Mucosa of descending colon (tissue), 3 donors: ENCODE measurements around the gene KCND2. TPM values are rescaled to one million over a fixed set of nuclear protein-coding genes. Genes with fewer than 3 reads are reported as not detected.

ENCODE experiments used
- ATAC-seq: fragments of 200-7000 bp; cut with Tn5 transposase; one replicate; pipeline ENCODE4 v1.9.1; 2020; ENCODE audit warnings: mild to moderate bottlenecking, moderate library complexity
- DNase-seq, 3 donors: peaks; one replicate each; pipeline ENCODE4 v3.0.0-alpha.2; 2020
- H3K36me3 ChIP-seq: fragments of 200-600 bp; one replicate; pipeline ENCODE4 v1.8.0; 2021; ENCODE audit warnings: low read depth, mild to moderate bottlenecking
- H3K4me1 ChIP-seq: fragments of 200-600 bp; one replicate; pipeline ENCODE4 v1.8.0; 2021; ENCODE audit warnings: low read depth, mild to moderate bottlenecking
- H3K4me3 ChIP-seq: fragments of 200-600 bp; one replicate; pipeline ENCODE4 v1.8.0; 2021; ENCODE audit warnings: mild to moderate bottlenecking
- H3K9me3 ChIP-seq: fragments of 200-600 bp; one replicate; pipeline ENCODE4 v1.8.0; 2021; ENCODE audit warnings: mild to moderate bottlenecking
- intact Hi-C, 2 donors: fragments of 100-400 bp; cut with DNase I in 1 of 2; cut with micrococcal nuclease in 1 of 2; formaldehyde crosslinking; loops; one replicate each; pipeline versions ENCODE4 v1.11.0 to v1.11.1; 2022; cut with DNase I, micrococcal nuclease
- total RNA-seq, 3 donors: library from RNA; stranded (reverse); fragmentation: NEBNext Ultra II Directional in 2 of 3; extraction: Animal tissue kit (Norgen Biotek cat#: 25700) in 2 of 3; gene quantifications; one replicate each; pipeline versions ENCODE4 v1.2.1 to v1.2.4, GENCODE V29; 2021 to 2023
- TF ChIP-seq, protein P1 (sequence below): fragments of 200-600 bp; IDR thresholded peaks from one replicate; pipeline ENCODE4 v1.8.0; 2022; ENCODE audit warnings: antibody characterized with exemption, mild to moderate bottlenecking
- donor health status: DM: no; HTN: no; CAD: no; lungs with moderate emphysema.
- donor health status: DM: no; HTN: no; CAD: no.
- donor health status: DM: no; HTN: yes; CAD: no.

KCND2 gene
- total RNA-seq, 3 donors from 2014 or later = 0.09 to 0.98 (median 0.41) TPM

DNA sequence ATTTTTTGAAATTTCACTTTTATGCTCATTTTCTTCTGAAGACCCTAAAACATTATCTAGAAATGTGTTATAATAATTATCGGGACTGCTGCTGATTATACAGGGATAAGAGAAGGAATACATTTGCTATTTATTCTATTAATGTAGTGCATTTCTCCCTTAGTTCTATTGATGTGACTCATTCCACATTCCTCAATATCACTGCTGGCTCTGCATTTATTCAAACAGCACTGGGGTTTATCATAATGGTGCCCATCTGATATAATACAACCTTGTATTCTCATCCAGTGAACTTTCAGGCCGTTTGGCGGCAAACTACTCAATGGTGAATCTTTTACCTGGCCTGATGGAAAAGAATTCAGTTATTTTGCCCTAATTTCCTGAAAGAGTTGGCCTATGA, 7.8 kb downstream of the KCND2 start:
- ATAC-seq = no peak
- Histone ChIP-seq H3K4me3 (no peak overlapping the region), H3K36me3 (no peaks in the 10 kb centered on the region), H3K4me1 (no peaks in the 10 kb centered on the region), H3K9me3 (no peaks in the 10 kb centered on the region)
- TF ChIP-seq, protein P1, sequence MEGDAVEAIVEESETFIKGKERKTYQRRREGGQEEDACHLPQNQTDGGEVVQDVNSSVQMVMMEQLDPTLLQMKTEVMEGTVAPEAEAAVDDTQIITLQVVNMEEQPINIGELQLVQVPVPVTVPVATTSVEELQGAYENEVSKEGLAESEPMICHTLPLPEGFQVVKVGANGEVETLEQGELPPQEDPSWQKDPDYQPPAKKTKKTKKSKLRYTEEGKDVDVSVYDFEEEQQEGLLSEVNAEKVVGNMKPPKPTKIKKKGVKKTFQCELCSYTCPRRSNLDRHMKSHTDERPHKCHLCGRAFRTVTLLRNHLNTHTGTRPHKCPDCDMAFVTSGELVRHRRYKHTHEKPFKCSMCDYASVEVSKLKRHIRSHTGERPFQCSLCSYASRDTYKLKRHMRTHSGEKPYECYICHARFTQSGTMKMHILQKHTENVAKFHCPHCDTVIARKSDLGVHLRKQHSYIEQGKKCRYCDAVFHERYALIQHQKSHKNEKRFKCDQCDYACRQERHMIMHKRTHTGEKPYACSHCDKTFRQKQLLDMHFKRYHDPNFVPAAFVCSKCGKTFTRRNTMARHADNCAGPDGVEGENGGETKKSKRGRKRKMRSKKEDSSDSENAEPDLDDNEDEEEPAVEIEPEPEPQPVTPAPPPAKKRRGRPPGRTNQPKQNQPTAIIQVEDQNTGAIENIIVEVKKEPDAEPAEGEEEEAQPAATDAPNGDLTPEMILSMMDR = no peak
- DNase-seq = no peak
- intact Hi-C loops = no loop called here

DNA sequence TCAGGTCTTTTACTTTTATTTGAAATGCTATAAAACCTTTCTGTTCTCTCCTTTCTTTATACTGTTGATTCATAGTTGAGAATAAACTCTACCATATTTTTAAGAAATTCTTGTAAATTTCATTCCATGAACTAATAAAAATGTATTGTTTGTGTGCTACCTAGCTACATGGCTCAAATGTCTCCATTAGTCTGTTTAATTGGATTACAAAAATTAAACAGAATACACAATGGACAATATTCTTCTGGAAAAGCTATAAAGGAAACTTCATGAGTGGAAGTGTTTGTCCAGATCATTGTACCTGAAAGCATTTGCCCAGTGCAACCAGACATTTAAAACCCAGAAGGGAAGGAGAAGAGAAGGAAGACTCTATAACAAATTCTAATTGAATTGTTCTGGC, 20.1 kb downstream of the KCND2 start:
- no peak for ATAC-seq
- H3K9me3 ChIP-seq = no peaks in the 10 kb centered on the region
- H3K36me3 ChIP-seq = no peaks in the 10 kb centered on the region
- intact Hi-C loops = no loop called here
- TF ChIP-seq, protein P1 = no peak
- no peaks in the 10 kb centered on the region for H3K4me1 ChIP-seq
- H3K4me3 ChIP-seq = no peak overlapping the region
- DNase-seq = no peak

DNA sequence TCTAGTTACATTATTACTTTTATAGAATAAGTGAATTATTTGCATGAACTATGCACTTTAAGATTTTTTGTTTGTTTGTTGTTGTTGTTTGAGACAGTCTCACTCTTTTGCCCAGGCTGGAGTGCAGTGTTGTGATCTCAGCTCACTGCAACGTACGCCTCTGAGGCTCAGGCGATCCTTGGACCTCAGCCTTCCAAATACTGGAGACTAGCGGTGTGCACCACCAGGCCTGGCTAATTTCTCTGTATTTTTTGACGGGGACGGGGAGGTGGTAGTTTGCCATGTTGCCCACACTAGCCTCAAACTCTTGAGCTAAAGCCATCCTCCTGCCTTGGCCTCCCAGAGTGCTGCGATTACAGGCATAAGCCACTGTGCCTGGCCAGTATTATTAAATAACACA, 29.2 kb downstream of the KCND2 start:
- Histone ChIP-seq H3K4me1 (no peaks in the 10 kb centered on the region), H3K9me3 (no peaks in the 10 kb centered on the region), H3K36me3 (no peaks in the 10 kb centered on the region), H3K4me3 (no peak overlapping the region)
- TF ChIP-seq, protein P1 = no peak
- no peak for ATAC-seq
- intact Hi-C loops = no loop called here
- DNase-seq = no peak

DNA sequence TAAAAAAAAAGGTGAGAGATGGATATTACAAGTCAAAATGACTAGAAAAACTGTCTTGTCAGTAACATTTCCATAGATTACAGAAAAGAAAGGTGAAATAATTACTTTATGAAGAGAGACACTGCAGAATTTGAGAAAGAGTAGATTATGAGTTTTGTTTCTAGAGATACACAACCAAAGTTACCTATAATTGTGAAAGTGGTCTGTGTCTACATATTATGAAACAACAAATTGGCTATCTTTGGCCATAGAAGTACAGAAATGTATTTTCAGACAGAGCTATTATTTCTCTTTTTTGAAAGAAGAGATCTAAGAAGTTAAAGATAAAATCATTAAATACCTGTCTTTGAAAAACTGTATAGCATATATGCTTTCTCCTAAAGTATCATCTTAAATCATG, 30.1 kb downstream of the KCND2 start:
- Histone ChIP-seq H3K9me3 (no peaks in the 10 kb centered on the region), H3K4me3 (no peak overlapping the region), H3K4me1 (no peaks in the 10 kb centered on the region), H3K36me3 (no peaks in the 10 kb centered on the region)
- DNase-seq (no peak), ATAC-seq (no peak)
- TF ChIP-seq, protein P1 = no peak
- intact Hi-C loops = no loop called here

DNA sequence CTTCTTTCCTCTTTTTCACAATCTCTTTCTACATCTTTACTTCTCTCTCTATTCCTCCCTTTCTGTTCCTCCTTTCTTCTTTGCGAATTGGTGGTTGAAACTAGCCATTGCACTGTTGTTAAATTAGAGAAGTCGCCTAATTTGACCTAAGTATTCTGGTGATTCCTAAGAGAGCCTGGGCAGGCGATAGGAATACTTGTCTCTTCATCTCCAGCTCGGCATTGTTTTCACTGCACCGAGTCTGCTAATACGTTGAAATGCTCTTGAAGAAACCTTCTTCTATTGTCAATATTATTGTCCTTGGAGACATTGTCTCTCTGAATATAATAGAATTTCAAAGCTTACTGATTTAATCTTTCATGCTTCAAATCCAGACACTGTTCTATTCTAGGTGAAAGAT, 31.7 kb downstream of the KCND2 start:
- TF ChIP-seq, protein P1 = no peak
- no peaks in the 10 kb centered on the region for H3K36me3 ChIP-seq
- no peaks in the 10 kb centered on the region for H3K9me3 ChIP-seq
- intact Hi-C loops = no loop called here
- DNase-seq = no peak
- no peaks in the 10 kb centered on the region for H3K4me1 ChIP-seq
- ATAC-seq = no peak
- H3K4me3 ChIP-seq = no peak overlapping the region

DNA sequence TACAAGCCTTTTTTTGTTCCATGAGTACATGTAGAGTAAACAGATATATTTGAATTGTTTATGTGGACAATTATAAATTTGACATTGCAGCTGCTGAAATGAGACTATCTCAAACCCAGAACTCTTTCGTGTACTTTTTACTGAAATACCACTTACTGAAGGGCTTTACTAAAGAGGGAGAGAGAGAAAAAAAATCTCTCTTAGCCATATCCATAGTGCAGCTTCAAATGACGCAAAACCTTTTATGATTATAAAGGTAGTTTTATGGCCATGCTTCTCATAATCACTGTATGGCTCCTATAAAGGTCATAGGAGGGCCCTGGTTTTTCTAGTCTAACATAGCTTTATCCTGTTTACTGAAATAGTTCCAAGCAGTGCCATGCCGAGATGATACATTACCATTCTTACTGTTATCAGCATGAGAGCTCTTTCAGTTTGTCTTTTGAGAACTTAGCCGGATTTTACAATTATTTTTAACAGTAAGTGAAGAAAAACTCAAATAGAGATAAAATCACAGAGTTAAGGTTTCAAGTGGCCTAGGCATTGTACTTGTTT, 35.1 kb downstream of the KCND2 start:
- intact Hi-C loops = no loop called here
- no peak for ATAC-seq

More for the DNA sequence above, 35.1 kb downstream of the KCND2 start:
- Histone ChIP-seq H3K4me1 (no peaks in the 10 kb centered on the region), H3K4me3 (no peak overlapping the region), H3K9me3 (no peaks in the 10 kb centered on the region), H3K36me3 (no peaks in the 10 kb centered on the region)
- DNase-seq = no peak
- TF ChIP-seq, protein P1 = no peak
